ENCODE results near the gene ASPG.

Gene ASPG

GRCh38 chr14:104085032-104085888 is at the start of gene ASPG:
ASPG (plus strand) TSS chr14:104085700; CDS start chr14:104085771, 71 bp downstream.
- ATAC-seq (replicated peaks; ENCODE audit: extremely low read depth, poor library complexity, severe bottlenecking) (peak; percentile 40), DNase-seq (ENCODE audit: low spot score in 2 of 2) (no peak)
- H3K36me3 Mint-ChIP-seq (ENCODE audit: insufficient read depth), result peaks cover 1% of the 10 kb centered on the region
- no peaks in the 10 kb centered on the region for H3K9me3 Mint-ChIP-seq
- peak within 1 kb of the TSS; percentile 38 for H3K4me3 Mint-ChIP-seq
- no peak within 1 kb of the TSS for H3K27ac Mint-ChIP-seq (ENCODE audit: low read depth)
- no peaks in the 10 kb centered on the region for H3K4me1 Mint-ChIP-seq
- peaks cover 9% of the 10 kb centered on the region for H3K27me3 Mint-ChIP-seq

GRCh38 chr14:104036212-104036611 is 49.3 kb upstream of the ASPG start:
- no peak for ATAC-seq (replicated peaks; ENCODE audit: extremely low read depth, poor library complexity, severe bottlenecking)
- no peaks in the 10 kb centered on the region for H3K9me3 Mint-ChIP-seq
- H3K36me3 Mint-ChIP-seq (ENCODE audit: insufficient read depth), result no peaks in the 10 kb centered on the region
- H3K27me3 Mint-ChIP-seq, result peaks cover 93% of the 10 kb centered on the region
- H3K27ac Mint-ChIP-seq (ENCODE audit: low read depth), result no peak overlapping the region
- DNase-seq (ENCODE audit: low spot score in 2 of 2), result no peak
- H3K4me3 Mint-ChIP-seq, result no peak overlapping the region
- H3K4me1 Mint-ChIP-seq, result no peaks in the 10 kb centered on the region

- H3K4me3 Mint-ChIP-seq, result no peak overlapping the region
- ATAC-seq (replicated peaks; ENCODE audit: extremely low read depth, poor library complexity, severe bottlenecking) (no peak), DNase-seq (ENCODE audit: low spot score in 2 of 2) (no peak)
- H3K27me3 Mint-ChIP-seq, result peaks cover 95% of the 10 kb centered on the region
- H3K9me3 Mint-ChIP-seq, result no peaks in the 10 kb centered on the region
- H3K27ac Mint-ChIP-seq (ENCODE audit: low read depth), result no peak overlapping the region
- no peaks in the 10 kb centered on the region for H3K36me3 Mint-ChIP-seq (ENCODE audit: insufficient read depth)
- H3K4me1 Mint-ChIP-seq, result no peaks in the 10 kb centered on the region
Observed at GRCh38 chr14:104037074-104037473, 48.4 kb upstream of the ASPG start.

- no peaks in the 10 kb centered on the region for H3K36me3 Mint-ChIP-seq (ENCODE audit: insufficient read depth)
- H3K27ac Mint-ChIP-seq (ENCODE audit: low read depth), result no peak overlapping the region
- DNase-seq (ENCODE audit: low spot score in 2 of 2) (no peak), ATAC-seq (replicated peaks; ENCODE audit: extremely low read depth, poor library complexity, severe bottlenecking) (no peak)
- peaks cover 91% of the 10 kb centered on the region for H3K27me3 Mint-ChIP-seq
- H3K4me1 Mint-ChIP-seq, result no peaks in the 10 kb centered on the region
- no peak overlapping the region for H3K4me3 Mint-ChIP-seq
- H3K9me3 Mint-ChIP-seq, result no peaks in the 10 kb centered on the region
Observed at GRCh38 chr14:104037903-104038302, 47.6 kb upstream of the ASPG start.

- Mint-ChIP-seq H3K27me3 (peaks cover 78% of the 10 kb centered on the region), H3K4me1 (no peaks in the 10 kb centered on the region), H3K27ac (ENCODE audit: low read depth) (no peak overlapping the region), H3K4me3 (no peak overlapping the region), H3K9me3 (no peaks in the 10 kb centered on the region), H3K36me3 (ENCODE audit: insufficient read depth) (no peaks in the 10 kb centered on the region)
- no peak for ATAC-seq (replicated peaks; ENCODE audit: extremely low read depth, poor library complexity, severe bottlenecking)
- no peak for DNase-seq (ENCODE audit: low spot score in 2 of 2)
Observed at GRCh38 chr14:104039214-104039613, 46.3 kb upstream of the ASPG start.

- no peak for ATAC-seq (replicated peaks; ENCODE audit: extremely low read depth, poor library complexity, severe bottlenecking)
- Mint-ChIP-seq H3K27me3 (peaks cover 68% of the 10 kb centered on the region), H3K4me1 (no peaks in the 10 kb centered on the region), H3K36me3 (ENCODE audit: insufficient read depth) (no peaks in the 10 kb centered on the region), H3K9me3 (no peaks in the 10 kb centered on the region), H3K27ac (ENCODE audit: low read depth) (no peak overlapping the region), H3K4me3 (no peak overlapping the region)
- no peak for DNase-seq (ENCODE audit: low spot score in 2 of 2)
Observed at GRCh38 chr14:104040539-104040938, 45.0 kb upstream of the ASPG start.

- Mint-ChIP-seq H3K4me1 (no peaks in the 10 kb centered on the region), H3K36me3 (ENCODE audit: insufficient read depth) (no peaks in the 10 kb centered on the region), H3K27ac (ENCODE audit: low read depth) (no peak overlapping the region), H3K27me3 (peaks cover 63% of the 10 kb centered on the region), H3K9me3 (no peaks in the 10 kb centered on the region), H3K4me3 (no peak overlapping the region)
- no peak for ATAC-seq (replicated peaks; ENCODE audit: extremely low read depth, poor library complexity, severe bottlenecking)
- no peak for DNase-seq (ENCODE audit: low spot score in 2 of 2)
Observed at GRCh38 chr14:104041430-104042104, 43.9 kb upstream of the ASPG start.

- Mint-ChIP-seq H3K9me3 (no peaks in the 10 kb centered on the region), H3K27me3 (peaks cover 58% of the 10 kb centered on the region), H3K4me1 (no peaks in the 10 kb centered on the region), H3K36me3 (ENCODE audit: insufficient read depth) (no peaks in the 10 kb centered on the region), H3K27ac (ENCODE audit: low read depth) (no peak overlapping the region), H3K4me3 (no peak overlapping the region)
- DNase-seq (ENCODE audit: low spot score in 2 of 2) (no peak), ATAC-seq (replicated peaks; ENCODE audit: extremely low read depth, poor library complexity, severe bottlenecking) (no peak)
Observed at GRCh38 chr14:104044016-104044415, 41.5 kb upstream of the ASPG start.

GRCh38 chr14:104047761-104048160 is 37.7 kb upstream of the ASPG start:
- no peak overlapping the region for H3K4me3 Mint-ChIP-seq
- ATAC-seq (replicated peaks; ENCODE audit: extremely low read depth, poor library complexity, severe bottlenecking) (no peak), DNase-seq (ENCODE audit: low spot score in 2 of 2) (no peak)
- peaks cover 60% of the 10 kb centered on the region for H3K27me3 Mint-ChIP-seq
- no peaks in the 10 kb centered on the region for H3K36me3 Mint-ChIP-seq (ENCODE audit: insufficient read depth)
- no peaks in the 10 kb centered on the region for H3K9me3 Mint-ChIP-seq
- H3K4me1 Mint-ChIP-seq, result no peaks in the 10 kb centered on the region
- H3K27ac Mint-ChIP-seq (ENCODE audit: low read depth), result no peak overlapping the region

- Mint-ChIP-seq H3K27me3 (peaks cover 68% of the 10 kb centered on the region), H3K4me1 (no peaks in the 10 kb centered on the region), H3K27ac (ENCODE audit: low read depth) (no peak overlapping the region), H3K4me3 (no peak overlapping the region), H3K9me3 (no peaks in the 10 kb centered on the region), H3K36me3 (ENCODE audit: insufficient read depth) (no peaks in the 10 kb centered on the region)
- no peak for ATAC-seq (replicated peaks; ENCODE audit: extremely low read depth, poor library complexity, severe bottlenecking)
- no peak for DNase-seq (ENCODE audit: low spot score in 2 of 2)
Observed at GRCh38 chr14:104048758-104049507, 36.6 kb upstream of the ASPG start.

- Mint-ChIP-seq H3K4me3 (no peak overlapping the region), H3K27ac (ENCODE audit: low read depth) (no peak overlapping the region), H3K27me3 (peaks cover 76% of the 10 kb centered on the region), H3K36me3 (ENCODE audit: insufficient read depth) (no peaks in the 10 kb centered on the region), H3K4me1 (no peaks in the 10 kb centered on the region), H3K9me3 (no peaks in the 10 kb centered on the region)
- no peak for ATAC-seq (replicated peaks; ENCODE audit: extremely low read depth, poor library complexity, severe bottlenecking)
- DNase-seq (ENCODE audit: low spot score in 2 of 2), result no peak
Observed at GRCh38 chr14:104049576-104050240, 35.8 kb upstream of the ASPG start.

- H3K4me1 Mint-ChIP-seq, result no peaks in the 10 kb centered on the region
- no peaks in the 10 kb centered on the region for H3K36me3 Mint-ChIP-seq (ENCODE audit: insufficient read depth)
Observed at GRCh38 chr14:104051092-104051813, 34.2 kb upstream of the ASPG start.

More at GRCh38 chr14:104051092-104051813, 34.2 kb upstream of the ASPG start:
- DNase-seq (ENCODE audit: low spot score in 2 of 2), result no peak
- Mint-ChIP-seq H3K4me3 (no peak overlapping the region), H3K27ac (ENCODE audit: low read depth) (no peak overlapping the region), H3K27me3 (peaks cover 84% of the 10 kb centered on the region), H3K9me3 (no peaks in the 10 kb centered on the region)
- no peak for ATAC-seq (replicated peaks; ENCODE audit: extremely low read depth, poor library complexity, severe bottlenecking)
